Glomerular visceral epithelial cell (primary cell): ENCODE data around the gene TMEM225B.
"Not testable (repeated sequence)": the region's sequence is repeated elsewhere in the genome, so short reads cannot be mapped to it uniquely, and the experiment has no call there.

ENCODE experiments used
- DNase-seq: peaks from one replicate; pipeline ENCODE4 v3.0.0-alpha.2; 2016; ENCODE audit errors: extremely low spot score

The TMEM225B gene

GRCh38 chr7:99579281-99579955 lies 18.6 kb upstream of the TMEM225B start:
- no peak for DNase-seq

GRCh38 chr7:99579956-99580777 lies 17.9 kb upstream of the TMEM225B start:
- no peak for DNase-seq

GRCh38 chr7:99580778-99581332 lies 17.2 kb upstream of the TMEM225B start:
- not testable (repeated sequence) for DNase-seq

GRCh38 chr7:99588868-99589267 lies 9.2 kb upstream of the TMEM225B start:
- no peak for DNase-seq

GRCh38 chr7:99594948-99595745 lies 2.9 kb upstream of the TMEM225B start:
- DNase-seq: no peak

- no peak for DNase-seq
Observed at GRCh38 chr7:99596408-99596955, 1.6 kb upstream of the TMEM225B start.

- DNase-seq: no peak
Observed at GRCh38 chr7:99599836-99600235, 1.8 kb downstream of the TMEM225B start.

- no peak for DNase-seq
Observed at GRCh38 chr7:99601656-99602310, 3.7 kb downstream of the TMEM225B start.

GRCh38 chr7:99605527-99605926 lies 7.5 kb downstream of the TMEM225B start:
- no peak for DNase-seq

- DNase-seq: no peak
Observed at GRCh38 chr7:99606531-99606930, 8.5 kb downstream of the TMEM225B start.

- DNase-seq: no peak
Observed at GRCh38 chr7:99607548-99607947, 9.5 kb downstream of the TMEM225B start.

GRCh38 chr7:99614495-99614894 lies 16.4 kb downstream of the TMEM225B start:
- no peak for DNase-seq

GRCh38 chr7:99615989-99616358 lies 17.9 kb downstream of the TMEM225B start:
- DNase-seq: no peak

- peak; percentile 91 for DNase-seq
Observed at GRCh38 chr7:99616359-99617191, 18.5 kb downstream of the TMEM225B start, which contains the start of gene ZSCAN25. Gene ZSCAN25 (plus strand): TSS chr7:99616946. CDS start chr7:99619607, 2,661 bp downstream.

- DNase-seq: no peak
Observed at GRCh38 chr7:99617192-99617781, 19.2 kb downstream of the TMEM225B start.

- peak; percentile 25 for DNase-seq
Observed at GRCh38 chr7:99618726-99619125, 20.7 kb downstream of the TMEM225B start.

GRCh38 chr7:99619571-99620130 lies 21.6 kb downstream of the TMEM225B start:
- DNase-seq: no peak

GRCh38 chr7:99621271-99621670 lies 23.2 kb downstream of the TMEM225B start:
- no peak for DNase-seq

- no peak for DNase-seq
Observed at GRCh38 chr7:99622596-99622995, 24.5 kb downstream of the TMEM225B start.
